ENCODE results near the gene PLK1.

DNA sequence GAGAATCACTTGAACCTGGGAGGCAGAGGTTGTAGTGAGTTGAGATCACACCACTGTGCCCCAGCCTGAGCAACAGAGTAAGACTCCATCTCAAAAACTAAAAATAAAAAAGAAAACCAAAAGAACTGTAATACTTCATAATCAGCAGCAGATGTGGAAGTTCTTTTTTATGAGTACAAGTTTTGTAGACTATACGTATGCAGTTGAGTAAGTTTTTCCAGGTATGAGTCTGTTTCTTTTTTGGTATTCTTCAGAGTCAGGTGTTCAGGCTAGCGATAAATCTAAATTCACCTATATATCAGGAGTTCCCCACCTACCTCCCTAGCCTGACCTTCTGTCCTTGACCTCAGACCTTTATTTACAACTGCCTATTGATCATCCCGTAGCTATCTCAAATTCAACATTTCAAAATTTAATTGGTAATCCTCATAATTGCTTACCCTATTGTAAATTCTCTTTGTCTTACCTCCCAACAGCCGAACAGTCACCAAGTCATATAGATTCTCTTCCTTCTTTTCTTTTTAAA is 26.7 kb upstream of the PLK1 start:
- TF ChIP-seq EZH2 (IDR thresholded peaks at IDR 0.05; ENCODE audit: insufficient read depth, poor library complexity, severe bottlenecking) (no peak), EZH2phosphoT487 (IDR thresholded peaks at IDR 0.05; ENCODE audit: insufficient read depth, low read depth) (no peak)

All from GM23248 (cell line).